ENCODE measurements around the gene ORAI2.

DNA sequence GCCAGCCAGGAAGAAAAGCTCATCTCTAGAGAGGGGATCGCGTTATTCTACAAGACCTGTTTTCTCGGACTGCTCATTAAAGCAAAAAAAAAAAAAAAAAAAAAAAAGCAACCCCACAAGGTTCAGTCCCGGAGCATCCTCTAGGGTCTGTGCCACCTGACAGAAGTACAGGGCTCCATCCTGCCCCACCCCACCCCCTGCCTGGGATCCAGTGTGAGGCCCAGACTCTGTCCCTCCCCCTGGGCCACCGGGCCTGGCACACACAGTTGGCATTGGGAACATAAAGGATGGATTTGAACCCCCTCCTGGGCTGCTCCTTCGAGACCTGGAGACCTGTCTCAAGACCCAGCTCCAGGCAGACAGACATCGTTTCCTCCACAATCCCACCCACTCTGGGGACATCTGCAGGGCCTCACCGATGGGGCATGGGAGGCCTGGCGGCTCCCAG lies 688 bp downstream of the ORAI2 start:
- no peak for TF ChIP-seq EP300 (IDR thresholded peaks at IDR 0.05)
- no peak for TF ChIP-seq POLR2A (IDR thresholded peaks at IDR 0.05)
- TF ChIP-seq, protein P1, sequence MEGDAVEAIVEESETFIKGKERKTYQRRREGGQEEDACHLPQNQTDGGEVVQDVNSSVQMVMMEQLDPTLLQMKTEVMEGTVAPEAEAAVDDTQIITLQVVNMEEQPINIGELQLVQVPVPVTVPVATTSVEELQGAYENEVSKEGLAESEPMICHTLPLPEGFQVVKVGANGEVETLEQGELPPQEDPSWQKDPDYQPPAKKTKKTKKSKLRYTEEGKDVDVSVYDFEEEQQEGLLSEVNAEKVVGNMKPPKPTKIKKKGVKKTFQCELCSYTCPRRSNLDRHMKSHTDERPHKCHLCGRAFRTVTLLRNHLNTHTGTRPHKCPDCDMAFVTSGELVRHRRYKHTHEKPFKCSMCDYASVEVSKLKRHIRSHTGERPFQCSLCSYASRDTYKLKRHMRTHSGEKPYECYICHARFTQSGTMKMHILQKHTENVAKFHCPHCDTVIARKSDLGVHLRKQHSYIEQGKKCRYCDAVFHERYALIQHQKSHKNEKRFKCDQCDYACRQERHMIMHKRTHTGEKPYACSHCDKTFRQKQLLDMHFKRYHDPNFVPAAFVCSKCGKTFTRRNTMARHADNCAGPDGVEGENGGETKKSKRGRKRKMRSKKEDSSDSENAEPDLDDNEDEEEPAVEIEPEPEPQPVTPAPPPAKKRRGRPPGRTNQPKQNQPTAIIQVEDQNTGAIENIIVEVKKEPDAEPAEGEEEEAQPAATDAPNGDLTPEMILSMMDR (IDR thresholded peaks at IDR 0.05): no peak
- no peak for TF ChIP-seq POLR2AphosphoS5 (IDR thresholded peaks at IDR 0.05)
